ENCODE results near the gene NFRKB. TPM values are rescaled to one million over a fixed set of nuclear protein-coding genes. Genes with fewer than 3 reads are reported as not detected.
"Not testable (repeated sequence)": the region's sequence is repeated elsewhere in the genome, so short reads cannot be mapped to it uniquely, and the experiment has no call there.

Gene NFRKB
- total and polyA plus RNA-seq, 2 of the 8 experiments (the other 6 are each of a cell fraction or from before 2014, with no cell fraction given): 17.0 to 31.0 TPM

DNA sequence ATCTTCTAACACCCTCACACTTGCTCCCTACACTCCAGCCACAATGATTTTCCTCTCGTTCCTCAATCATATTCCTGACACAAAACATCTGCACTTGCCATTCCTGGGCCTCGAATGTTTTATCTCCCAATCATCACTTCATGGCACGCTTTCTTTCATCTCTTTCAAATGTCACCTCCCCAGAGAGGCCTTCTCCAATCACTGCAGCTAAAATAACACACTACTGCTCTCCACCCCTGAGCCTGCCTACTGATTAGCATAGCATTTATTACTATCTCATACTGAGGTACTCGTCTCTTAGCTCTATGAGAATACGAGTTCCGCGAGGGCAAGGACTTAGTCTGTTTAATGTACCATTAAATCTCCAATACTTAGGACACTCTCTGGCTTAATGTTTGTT is 23.5 kb downstream of the NFRKB start (continued):
- TF ChIP-seq KDM5A (IDR thresholded peaks at IDR 0.05; ENCODE audit: low read length): no peak

DNA sequence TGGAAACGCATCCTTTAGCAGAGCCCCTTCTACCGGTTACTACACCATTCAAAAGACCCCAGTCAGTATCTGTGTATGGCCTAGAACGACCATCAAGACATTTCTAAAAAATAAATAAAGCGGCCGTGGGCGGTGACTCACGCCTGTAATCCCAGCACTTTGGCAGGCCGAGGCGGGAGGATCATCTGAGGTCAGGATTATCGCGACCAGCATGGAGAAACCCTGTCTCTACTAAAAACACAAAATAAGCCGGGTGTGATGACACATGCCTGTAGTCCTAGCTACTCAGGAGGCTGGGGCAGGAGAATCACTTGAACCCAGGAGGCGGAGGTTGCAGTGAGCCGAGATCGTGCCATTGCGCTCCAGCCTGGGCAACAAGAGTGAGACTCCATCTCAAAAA is 26.8 kb downstream of the NFRKB start:
- H2BK5ac ChIP-seq (ENCODE audit: low read depth, low read length); H3K27ac ChIP-seq (ENCODE audit: low read depth, low read length); H3K56ac ChIP-seq (replicated peaks; ENCODE audit: insufficient read length, low read depth, low read length); H3K4me3 ChIP-seq (ENCODE audit: extremely low read depth in 1 of 4, insufficient read depth in 2 of 4, low read depth in 3 of 4, low read length in 4 of 4); H3K4ac ChIP-seq (replicated peaks; ENCODE audit: insufficient read length, low read depth, low read length); H4K20me1 ChIP-seq (replicated peaks in 1 of 2; ENCODE audit: control insufficient read depth in 1 of 2, insufficient read depth in 2 of 2, low read length in 2 of 2); H3K79me1 ChIP-seq (ENCODE audit: low read depth, low read length); H4K5ac ChIP-seq (ENCODE audit: insufficient read length, low read depth, low read length); H2AFZ ChIP-seq (ENCODE audit: low read length); H2BK120ac ChIP-seq (replicated peaks; ENCODE audit: low read depth, low read length); H3K18ac ChIP-seq (ENCODE audit: extremely low read depth, low read length); H3K9me3 ChIP-seq (ENCODE audit: insufficient read depth in 2 of 2, low read depth in 1 of 2, low read length in 1 of 2); H3K9ac ChIP-seq (replicated peaks in 1 of 4; ENCODE audit: extremely low read depth in 1 of 4, low read depth in 3 of 4, low read length in 3 of 4); FAIRE-seq; H3K27me3 ChIP-seq (replicated peaks in 1 of 4; ENCODE audit: control insufficient read depth in 3 of 4, extremely low read depth in 1 of 4, insufficient read depth in 3 of 4, low read length in 3 of 4); H2BK12ac ChIP-seq (ENCODE audit: low read depth, low read length); POLR2A ChIA-PET (ENCODE audit: partially characterized antibody); H4K8ac ChIP-seq (ENCODE audit: extremely low read depth, insufficient read depth, low read length); H3K23me2 ChIP-seq (ENCODE audit: low read depth, low read length); H3K4me2 ChIP-seq (ENCODE audit: insufficient read depth in 1 of 2, low read depth in 2 of 2, low read length in 2 of 2); H3K23ac ChIP-seq (ENCODE audit: insufficient read length); H4K91ac ChIP-seq (replicated peaks; ENCODE audit: insufficient read length, low read length); H3K14ac ChIP-seq (ENCODE audit: insufficient read length); H2BK20ac ChIP-seq (ENCODE audit: low read length); H2AK5ac ChIP-seq (ENCODE audit: low read depth, low read length); H3K79me2 ChIP-seq (ENCODE audit: control insufficient read depth in 1 of 2, insufficient read depth in 2 of 2, low read length in 2 of 2); H3K4me1 ChIP-seq (replicated peaks in 1 of 4; ENCODE audit: control insufficient read depth in 3 of 4, insufficient read depth in 4 of 4, low read length in 3 of 4); DNase-seq (ENCODE audit: low read depth in 1 of 2, low spot score in 2 of 2); H2BK15ac ChIP-seq (ENCODE audit: low read length): not testable (repeated sequence)
- WGBS, 2 experiments (ENCODE audit: extremely low coverage in 1 of 2, insufficient coverage in 1 of 2, insufficient read length in 1 of 2, insufficient replicate concordance in 2 of 2, low coverage in 1 of 2, low lambda C conversion rate in 2 of 2, missing lambda C conversion rate in 1 of 2): 94% methylated on average over 16 of the region's 16 CpGs; no CpG with 5 or more reads in 1 of the 2 experiments
- CTCF ChIA-PET (ENCODE audit: partially characterized antibody): interaction anchor here (1.5 kb wide), 1 partner anchor 102 kb away, joined by 6 read pairs; no protein-coding TSS in a partner anchor
- H3K36me3 ChIP-seq (ENCODE audit: control insufficient read depth in 2 of 4, insufficient read depth in 4 of 4, low read length in 3 of 4): peaks cover 32 to 81% (median 70%) of the 10 kb centered on the region in 4 experiments
